GM12878 (cell line): ENCODE data around the gene ZNF311. TPM values are rescaled to one million over a fixed set of nuclear protein-coding genes. Genes with fewer than 3 reads are reported as not detected.

Source experiments
- BCLAF1 ChIP-seq: fragments of 450-650 bp; IDR thresholded peaks from 2 replicates; pipeline ENCODE4 v1.6.1; 2017; ENCODE audit warnings: antibody characterized with exemption, mild to moderate bottlenecking, moderate library complexity
- BMI1 ChIP-seq: fragments of 450-650 bp; IDR thresholded peaks from 2 replicates; pipeline ENCODE4 v1.6.1; 2016; ENCODE audit warnings: mild to moderate bottlenecking, moderate library complexity, borderline replicate concordance
- FOXK2 ChIP-seq: fragments of 450-650 bp; IDR thresholded peaks from 2 replicates; pipeline ENCODE4 v1.6.1; 2017; ENCODE audit warnings: mild to moderate bottlenecking, moderate library complexity
- HCFC1 ChIP-seq: fragments of 150-350 bp; IDR thresholded peaks from 2 replicates; pipeline ENCODE4 v1.6.1; 2014; ENCODE audit warnings: low read length
- JUND ChIP-seq: IDR thresholded peaks from 2 replicates; pipeline ENCODE4 v1.6.1; 2012; ENCODE audit warnings: low read depth, mild to moderate bottlenecking, low read length, improper control_type of control experiment, moderate library complexity
- KAT2A ChIP-seq: conservative IDR thresholded peaks from 2 replicates; pipeline ENCODE4 v1.6.1; 2011; ENCODE audit warnings: low read depth, low read length; ENCODE audit not compliant: control insufficient read depth
- NFYB ChIP-seq: IDR thresholded peaks from 2 replicates; pipeline ENCODE4 v1.6.1; 2011; ENCODE audit warnings: low read depth, mild to moderate bottlenecking, low read length, improper control_type of control experiment, moderate library complexity; ENCODE audit not compliant: insufficient read depth
- POLR2A ChIP-seq: IDR thresholded peaks from 2 replicates; pipeline ENCODE4 v1.6.1; 2011; ENCODE audit warnings: low read depth, mild to moderate bottlenecking, low read length
- SUZ12 ChIP-seq: fragments of 200-600 bp; sonication (generic); IDR thresholded peaks from one replicate; pipeline ENCODE4 v1.6.1; 2018; ENCODE audit warnings: antibody characterized with exemption, mild to moderate bottlenecking; ENCODE audit not compliant: unreplicated experiment
- TBL1XR1 ChIP-seq: IDR thresholded peaks from 2 replicates; pipeline ENCODE4 v1.6.1; 2012; ENCODE audit warnings: low read depth, low read length, improper control_type of control experiment
- polyA plus RNA-seq, 11 experiments: library from polyadenylated mRNA; depleted of rRNA in 4 of 11; unstranded in 6 of 11; stranded (reverse) in 5 of 11; fragments of >200 nt; fragmentation: Nextera tagmentation in 4 of 11; fragmentation: Illumina TruSeq in 1 of 11; extraction: Ambion mirVana in 4 of 11; extraction: Trizol in 1 of 11; gene quantifications; 1 replicate in 1 of 11; 2 replicates in 10 of 11; pipeline versions ENCODE4 v1.2.1 to v1.2.3, GENCODE V29; 2011 to 2016; ENCODE audit warnings: inconsistent platforms in 2 of 11, missing spikeins in 2 of 11, low read depth in 1 of 11
- total RNA-seq, 4 experiments: library from RNA; depleted of rRNA in 3 of 4; stranded (reverse); fragments of >200 nt in 3 of 4; fragmentation: Illumina TruSeq in 1 of 4; extraction: Trizol in 1 of 4; gene quantifications; 2 replicates each; pipeline versions ENCODE4 v1.2.1 to v1.2.3, GENCODE V29; 2013 to 2021
- TF ChIP-seq, protein P1 (sequence below): IDR thresholded peaks from 2 replicates; pipeline ENCODE4 v1.6.1; 2012; ENCODE audit warnings: mild to moderate bottlenecking, low read depth, low read length
- TF ChIP-seq, protein P2 (sequence below): fragments of 450-650 bp; conservative IDR thresholded peaks from 2 replicates; pipeline ENCODE4 v1.6.1; 2017; ENCODE audit warnings: mild to moderate bottlenecking, moderate library complexity
- TF ChIP-seq, protein P3 (sequence below): IDR thresholded peaks from 2 replicates; pipeline ENCODE4 v1.6.1; 2011; ENCODE audit warnings: borderline replicate concordance, low read depth, mild to moderate bottlenecking, moderate library complexity, mixed read lengths, low read length; ENCODE audit not compliant: insufficient read depth; ENCODE audit errors: extremely low read length
- TF ChIP-seq, protein P4 (sequence below): fragments of 450-650 bp; formaldehyde crosslinking; IDR thresholded peaks from 2 replicates; pipeline ENCODE4 v1.5.0; 2022; ENCODE audit warnings: mild to moderate bottlenecking, missing genetic modification characterization

ZNF311 gene
- total and polyA plus RNA-seq, 10 of the 15 experiments (the other 5 are each of a cell fraction or from before 2014, with no cell fraction given), result 0.07 TPM; not detected in 9

GRCh38 chr6:28978133-28978491, 27.0 kb downstream of the ZNF311 start (continued):
- TF ChIP-seq, protein P1, sequence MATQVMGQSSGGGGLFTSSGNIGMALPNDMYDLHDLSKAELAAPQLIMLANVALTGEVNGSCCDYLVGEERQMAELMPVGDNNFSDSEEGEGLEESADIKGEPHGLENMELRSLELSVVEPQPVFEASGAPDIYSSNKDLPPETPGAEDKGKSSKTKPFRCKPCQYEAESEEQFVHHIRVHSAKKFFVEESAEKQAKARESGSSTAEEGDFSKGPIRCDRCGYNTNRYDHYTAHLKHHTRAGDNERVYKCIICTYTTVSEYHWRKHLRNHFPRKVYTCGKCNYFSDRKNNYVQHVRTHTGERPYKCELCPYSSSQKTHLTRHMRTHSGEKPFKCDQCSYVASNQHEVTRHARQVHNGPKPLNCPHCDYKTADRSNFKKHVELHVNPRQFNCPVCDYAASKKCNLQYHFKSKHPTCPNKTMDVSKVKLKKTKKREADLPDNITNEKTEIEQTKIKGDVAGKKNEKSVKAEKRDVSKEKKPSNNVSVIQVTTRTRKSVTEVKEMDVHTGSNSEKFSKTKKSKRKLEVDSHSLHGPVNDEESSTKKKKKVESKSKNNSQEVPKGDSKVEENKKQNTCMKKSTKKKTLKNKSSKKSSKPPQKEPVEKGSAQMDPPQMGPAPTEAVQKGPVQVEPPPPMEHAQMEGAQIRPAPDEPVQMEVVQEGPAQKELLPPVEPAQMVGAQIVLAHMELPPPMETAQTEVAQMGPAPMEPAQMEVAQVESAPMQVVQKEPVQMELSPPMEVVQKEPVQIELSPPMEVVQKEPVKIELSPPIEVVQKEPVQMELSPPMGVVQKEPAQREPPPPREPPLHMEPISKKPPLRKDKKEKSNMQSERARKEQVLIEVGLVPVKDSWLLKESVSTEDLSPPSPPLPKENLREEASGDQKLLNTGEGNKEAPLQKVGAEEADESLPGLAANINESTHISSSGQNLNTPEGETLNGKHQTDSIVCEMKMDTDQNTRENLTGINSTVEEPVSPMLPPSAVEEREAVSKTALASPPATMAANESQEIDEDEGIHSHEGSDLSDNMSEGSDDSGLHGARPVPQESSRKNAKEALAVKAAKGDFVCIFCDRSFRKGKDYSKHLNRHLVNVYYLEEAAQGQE, result no peak
- TF ChIP-seq NFYB (no peak), TBL1XR1 (no peak), BMI1 (no peak), HCFC1 (no peak), POLR2A (no peak), BCLAF1 (no peak), JUND (no peak), FOXK2 (no peak), KAT2A (no peak), SUZ12 (no peak)
- TF ChIP-seq, protein P2, sequence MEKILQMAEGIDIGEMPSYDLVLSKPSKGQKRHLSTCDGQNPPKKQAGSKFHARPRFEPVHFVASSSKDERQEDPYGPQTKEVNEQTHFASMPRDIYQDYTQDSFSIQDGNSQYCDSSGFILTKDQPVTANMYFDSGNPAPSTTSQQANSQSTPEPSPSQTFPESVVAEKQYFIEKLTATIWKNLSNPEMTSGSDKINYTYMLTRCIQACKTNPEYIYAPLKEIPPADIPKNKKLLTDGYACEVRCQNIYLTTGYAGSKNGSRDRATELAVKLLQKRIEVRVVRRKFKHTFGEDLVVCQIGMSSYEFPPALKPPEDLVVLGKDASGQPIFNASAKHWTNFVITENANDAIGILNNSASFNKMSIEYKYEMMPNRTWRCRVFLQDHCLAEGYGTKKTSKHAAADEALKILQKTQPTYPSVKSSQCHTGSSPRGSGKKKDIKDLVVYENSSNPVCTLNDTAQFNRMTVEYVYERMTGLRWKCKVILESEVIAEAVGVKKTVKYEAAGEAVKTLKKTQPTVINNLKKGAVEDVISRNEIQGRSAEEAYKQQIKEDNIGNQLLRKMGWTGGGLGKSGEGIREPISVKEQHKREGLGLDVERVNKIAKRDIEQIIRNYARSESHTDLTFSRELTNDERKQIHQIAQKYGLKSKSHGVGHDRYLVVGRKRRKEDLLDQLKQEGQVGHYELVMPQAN, result no peak
- TF ChIP-seq, protein P3, sequence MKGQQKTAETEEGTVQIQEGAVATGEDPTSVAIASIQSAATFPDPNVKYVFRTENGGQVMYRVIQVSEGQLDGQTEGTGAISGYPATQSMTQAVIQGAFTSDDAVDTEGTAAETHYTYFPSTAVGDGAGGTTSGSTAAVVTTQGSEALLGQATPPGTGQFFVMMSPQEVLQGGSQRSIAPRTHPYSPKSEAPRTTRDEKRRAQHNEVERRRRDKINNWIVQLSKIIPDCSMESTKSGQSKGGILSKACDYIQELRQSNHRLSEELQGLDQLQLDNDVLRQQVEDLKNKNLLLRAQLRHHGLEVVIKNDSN, result no peak
- TF ChIP-seq, protein P4, sequence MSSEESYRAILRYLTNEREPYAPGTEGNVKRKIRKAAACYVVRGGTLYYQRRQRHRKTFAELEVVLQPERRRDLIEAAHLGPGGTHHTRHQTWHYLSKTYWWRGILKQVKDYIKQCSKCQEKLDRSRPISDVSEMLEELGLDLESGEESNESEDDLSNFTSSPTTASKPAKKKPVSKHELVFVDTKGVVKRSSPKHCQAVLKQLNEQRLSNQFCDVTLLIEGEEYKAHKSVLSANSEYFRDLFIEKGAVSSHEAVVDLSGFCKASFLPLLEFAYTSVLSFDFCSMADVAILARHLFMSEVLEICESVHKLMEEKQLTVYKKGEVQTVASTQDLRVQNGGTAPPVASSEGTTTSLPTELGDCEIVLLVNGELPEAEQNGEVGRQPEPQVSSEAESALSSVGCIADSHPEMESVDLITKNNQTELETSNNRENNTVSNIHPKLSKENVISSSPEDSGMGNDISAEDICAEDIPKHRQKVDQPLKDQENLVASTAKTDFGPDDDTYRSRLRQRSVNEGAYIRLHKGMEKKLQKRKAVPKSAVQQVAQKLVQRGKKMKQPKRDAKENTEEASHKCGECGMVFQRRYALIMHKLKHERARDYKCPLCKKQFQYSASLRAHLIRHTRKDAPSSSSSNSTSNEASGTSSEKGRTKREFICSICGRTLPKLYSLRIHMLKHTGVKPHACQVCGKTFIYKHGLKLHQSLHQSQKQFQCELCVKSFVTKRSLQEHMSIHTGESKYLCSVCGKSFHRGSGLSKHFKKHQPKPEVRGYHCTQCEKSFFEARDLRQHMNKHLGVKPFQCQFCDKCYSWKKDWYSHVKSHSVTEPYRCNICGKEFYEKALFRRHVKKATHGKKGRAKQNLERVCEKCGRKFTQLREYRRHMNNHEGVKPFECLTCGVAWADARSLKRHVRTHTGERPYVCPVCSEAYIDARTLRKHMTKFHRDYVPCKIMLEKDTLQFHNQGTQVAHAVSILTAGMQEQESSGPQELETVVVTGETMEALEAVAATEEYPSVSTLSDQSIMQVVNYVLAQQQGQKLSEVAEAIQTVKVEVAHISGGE (CRISPR knock-in tag), result no peak
